Hippocampal formation (tissue), 2 donors: ENCODE measurements around the gene TRDMT1.
"Not testable (repeated sequence)": the region's sequence is repeated elsewhere in the genome, so short reads cannot be mapped to it uniquely, and the experiment has no call there.

Experiments
- DNase-seq, 2 donors: peaks; one replicate each; lab custom pipeline; 2025; lab: John Stamatoyannopoulos, UW

The TRDMT1 gene

GRCh38 chr10:17134282-17134681, 67.2 kb downstream of the TRDMT1 start:
- DNase-seq, result no peak

- no peak for DNase-seq
Measured at GRCh38 chr10:17129741-17130140, 71.7 kb downstream of the TRDMT1 start, which contains the start of gene CUBN. Gene CUBN (minus strand): TSS chr10:17129811. CDS start chr10:17129765, 46 bp downstream.

GRCh38 chr10:17128261-17128660, 73.2 kb downstream of the TRDMT1 start:
- no peak for DNase-seq

DNA sequence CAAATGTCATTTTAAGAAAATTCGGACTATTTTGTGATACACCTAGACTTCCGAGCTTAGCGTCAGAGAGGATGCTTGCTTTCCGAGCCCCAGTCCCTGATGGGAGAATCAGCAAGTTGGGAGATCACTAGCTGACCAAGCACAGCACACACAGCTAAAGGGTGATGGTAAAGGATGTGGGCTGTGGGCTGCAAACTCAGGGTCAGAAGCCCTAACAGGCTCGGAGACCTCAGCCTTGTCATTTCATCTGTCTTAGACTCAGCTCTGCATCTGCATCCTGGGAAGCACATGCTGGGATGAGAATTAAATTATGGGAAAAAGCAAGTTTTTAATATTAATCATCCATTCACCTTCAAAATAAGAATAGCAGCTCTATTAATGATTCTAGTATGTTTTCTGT, 75.1 kb downstream of the TRDMT1 start:
- DNase-seq, result no peak

DNA sequence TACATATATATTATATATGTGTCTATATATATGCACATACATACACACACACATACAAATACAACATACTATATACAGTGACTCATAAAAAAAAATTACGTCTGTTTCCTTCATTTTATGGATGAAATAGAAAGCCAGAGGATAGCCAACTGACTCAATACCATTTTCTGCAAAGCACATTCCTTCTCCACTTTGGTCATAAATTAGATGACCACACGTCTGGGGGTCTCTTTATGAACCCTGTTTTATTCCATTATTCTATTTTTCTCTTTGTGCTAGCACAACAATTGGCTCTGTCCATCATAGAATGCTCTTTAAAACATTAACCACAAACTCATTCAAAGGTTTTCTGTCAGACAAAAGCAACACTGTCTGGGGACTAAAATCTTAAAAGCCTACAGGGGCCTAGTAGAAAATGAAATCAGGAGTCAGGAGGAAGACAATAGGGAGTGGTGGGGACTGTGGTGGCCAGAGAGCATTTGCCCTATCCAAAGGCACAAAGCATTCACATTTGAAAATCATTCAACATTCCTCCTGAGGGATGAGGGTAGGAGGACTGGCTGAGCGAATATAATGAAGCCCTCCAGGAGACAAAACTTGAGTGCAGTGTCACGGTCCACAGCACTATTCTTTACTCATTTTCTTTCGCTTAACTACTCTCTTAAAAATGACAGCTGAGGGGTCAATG, 76.1 kb downstream of the TRDMT1 start:
- DNase-seq, result no peak

DNA sequence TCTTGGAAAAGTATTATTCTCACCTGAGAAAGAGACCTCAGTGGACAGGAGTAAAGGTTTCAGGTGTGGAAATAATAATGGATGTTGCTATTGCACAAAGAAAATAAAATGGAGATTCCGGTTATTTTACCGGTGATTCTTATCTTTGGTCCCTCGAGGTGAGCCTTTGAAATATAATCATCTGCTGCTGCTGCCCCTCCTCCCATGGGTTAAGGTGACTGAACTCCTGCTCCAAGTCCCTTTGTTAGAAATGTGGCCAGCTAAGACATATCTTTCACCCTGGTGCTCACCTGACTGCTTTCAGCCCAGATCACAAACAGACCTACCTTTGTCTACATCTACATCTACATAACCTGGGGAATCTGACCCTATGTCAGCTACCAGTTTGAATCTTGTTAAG, 77.5 kb downstream of the TRDMT1 start:
- DNase-seq, result no peak

GRCh38 chr10:17122726-17123661, 78.5 kb downstream of the TRDMT1 start:
- no peak for DNase-seq

DNA sequence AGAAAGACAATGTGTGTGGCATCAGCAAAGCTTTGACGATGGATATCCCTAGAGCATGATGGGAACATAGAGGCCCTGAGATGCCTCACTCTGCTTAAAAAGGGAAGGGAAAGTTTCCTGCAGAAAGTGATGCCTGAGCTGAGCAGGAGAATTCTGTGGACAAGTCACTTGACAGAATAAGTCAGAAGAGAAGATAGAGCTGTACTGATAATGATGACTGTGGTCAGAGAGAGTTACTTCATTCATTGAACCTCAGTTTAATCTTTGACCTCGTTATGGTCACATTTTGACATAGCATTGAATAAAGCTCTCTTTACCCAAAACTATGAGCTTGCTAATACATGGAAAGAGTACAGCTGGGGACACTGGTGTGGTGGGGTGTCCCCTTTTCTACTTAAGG, 79.4 kb downstream of the TRDMT1 start:
- no peak for DNase-seq

DNA sequence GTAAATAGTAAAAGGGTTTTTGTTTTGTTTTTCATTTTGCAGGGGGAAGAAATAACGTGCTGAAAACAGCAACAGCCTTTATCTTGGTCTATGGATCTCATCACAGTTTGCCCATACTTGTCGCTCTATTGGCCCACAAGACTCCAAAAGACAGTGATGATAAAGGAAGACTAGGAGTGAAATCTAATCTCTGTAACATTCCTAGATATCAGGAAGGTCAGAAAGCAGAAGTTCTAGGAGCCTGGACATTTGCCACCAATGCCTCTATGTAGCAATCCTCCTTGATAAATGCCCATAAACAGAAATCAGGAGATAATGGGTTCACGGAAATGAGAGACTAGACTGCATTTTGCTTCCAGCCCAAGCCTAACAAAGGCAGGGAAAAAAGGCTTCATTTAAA, 80.8 kb downstream of the TRDMT1 start:
- no peak for DNase-seq

- no peak for DNase-seq
Measured at GRCh38 chr10:17119845-17120244, 81.6 kb downstream of the TRDMT1 start.

- no peak for DNase-seq
Measured at GRCh38 chr10:17116193-17116592, 85.3 kb downstream of the TRDMT1 start.

GRCh38 chr10:17115683-17116082, 85.8 kb downstream of the TRDMT1 start:
- DNase-seq, result no peak

DNA sequence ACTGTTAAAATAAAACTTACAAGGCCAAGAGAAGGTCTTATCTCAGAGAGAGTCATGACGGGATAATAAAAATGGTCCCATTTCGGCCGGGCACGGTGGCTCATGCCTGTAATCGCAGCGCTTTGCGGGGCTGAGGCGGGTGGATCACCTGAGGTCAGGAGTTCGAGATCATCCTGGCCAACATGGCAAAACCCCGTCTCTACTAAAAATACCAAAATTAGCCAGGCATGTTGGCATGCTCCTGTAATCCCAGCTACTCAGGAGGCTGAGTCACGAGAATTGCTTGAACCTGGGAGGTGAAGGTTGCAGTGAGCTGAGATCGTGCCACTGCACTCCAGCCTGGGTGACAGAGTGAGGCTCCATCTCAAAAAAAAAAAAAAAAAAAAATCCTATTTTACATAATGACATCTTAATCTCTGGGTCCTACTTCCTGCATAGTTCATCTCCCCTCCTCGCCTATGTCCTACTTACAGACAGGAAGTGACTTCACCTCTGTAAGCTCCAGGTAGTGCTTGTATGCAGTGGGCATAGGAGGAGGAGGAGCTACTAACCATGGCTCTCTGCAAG, 86.5 kb downstream of the TRDMT1 start:
- DNase-seq, result not testable (repeated sequence)

DNA sequence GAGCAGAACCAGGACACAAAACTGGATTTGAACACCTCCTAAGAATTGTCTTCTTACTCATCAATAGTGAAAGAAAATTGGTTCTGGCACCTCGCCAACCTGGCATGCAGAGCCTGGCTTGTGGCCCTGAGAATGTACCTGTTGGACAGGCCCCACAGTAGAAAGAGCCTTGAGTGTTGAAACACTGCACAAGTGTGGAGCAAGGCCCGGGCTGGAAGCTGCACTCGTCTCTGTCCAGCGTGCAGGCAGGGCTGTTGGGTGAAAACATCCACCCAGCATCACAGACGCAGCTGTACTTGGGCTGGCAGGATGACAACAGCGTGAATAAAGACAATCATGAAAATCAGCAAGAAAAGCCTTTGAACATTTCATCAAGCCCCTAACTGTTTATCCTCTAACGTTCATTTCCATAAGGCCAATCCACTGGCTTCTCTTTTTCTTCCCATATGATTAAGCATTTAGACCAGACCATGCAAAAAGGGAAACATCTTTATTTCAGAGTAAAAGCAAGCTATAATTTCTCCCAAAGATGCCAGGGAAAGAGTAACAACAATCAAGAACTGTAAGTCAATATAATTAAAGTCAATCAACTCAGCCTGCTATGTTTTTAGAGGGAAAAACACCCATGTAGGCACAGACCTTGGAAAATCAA, 87.5 kb downstream of the TRDMT1 start:
- peak in 1 of 2 donors; percentile 6 for DNase-seq

GRCh38 chr10:17113346-17113745, 88.1 kb downstream of the TRDMT1 start:
- DNase-seq, result no peak

DNA sequence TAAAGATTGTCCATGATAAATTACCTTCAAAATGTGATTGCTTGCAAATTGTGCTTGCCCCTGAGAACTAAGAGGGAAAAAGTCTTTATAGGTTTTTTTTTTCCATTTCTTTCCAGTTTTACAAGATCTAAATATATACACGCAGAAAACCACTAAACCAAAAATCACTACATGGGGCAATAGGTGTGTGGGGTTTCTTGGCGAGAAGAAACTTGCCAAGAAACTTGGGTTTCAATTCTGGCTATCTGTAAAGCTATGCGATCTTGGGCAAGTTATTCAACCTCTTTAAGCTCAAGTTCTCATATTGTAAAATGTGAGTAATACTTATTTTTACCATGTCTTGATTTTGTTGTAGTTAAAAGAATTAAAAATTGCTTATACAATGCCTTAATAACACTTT, 88.9 kb downstream of the TRDMT1 start:
- DNase-seq, result no peak

DNA sequence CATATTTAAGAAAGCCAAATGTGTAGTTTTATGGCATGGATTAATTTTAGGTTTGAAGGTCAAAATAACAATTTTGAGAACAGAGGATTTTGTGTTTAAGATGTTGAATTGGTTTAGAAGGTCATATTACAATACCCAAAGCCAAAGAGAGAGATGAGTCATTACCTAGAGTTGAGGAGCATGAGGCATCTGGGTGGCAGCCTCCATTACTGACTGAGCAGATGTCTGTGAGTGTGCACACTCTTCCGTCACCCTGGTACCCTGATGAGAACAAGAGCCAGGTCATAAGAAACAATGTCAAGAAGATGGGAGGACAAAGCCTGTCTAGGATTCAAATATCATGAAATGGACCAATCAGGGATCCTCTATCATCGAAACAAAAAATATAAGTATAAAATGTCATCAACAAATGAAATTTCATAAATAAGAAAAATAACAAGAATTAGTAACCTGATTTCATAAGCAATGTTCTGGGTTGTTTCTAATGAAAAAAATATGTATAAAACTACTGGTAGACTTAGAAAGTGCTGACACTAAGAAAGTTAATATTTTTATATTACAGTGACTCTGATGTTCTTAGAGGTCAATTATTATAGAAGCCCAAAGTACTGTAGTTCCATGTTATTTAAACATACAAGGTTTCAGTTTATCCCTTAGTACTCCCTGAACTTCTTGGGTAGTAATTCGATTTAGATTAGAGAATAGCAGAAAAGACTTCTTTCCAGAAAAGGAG, 91.8 kb downstream of the TRDMT1 start:
- DNase-seq, result no peak

- no peak for DNase-seq
Measured at GRCh38 chr10:17109046-17109445, 92.4 kb downstream of the TRDMT1 start.

GRCh38 chr10:17106991-17107390, 94.5 kb downstream of the TRDMT1 start:
- no peak for DNase-seq

GRCh38 chr10:17101910-17102266, 99.6 kb downstream of the TRDMT1 start:
- no peak for DNase-seq

DNA sequence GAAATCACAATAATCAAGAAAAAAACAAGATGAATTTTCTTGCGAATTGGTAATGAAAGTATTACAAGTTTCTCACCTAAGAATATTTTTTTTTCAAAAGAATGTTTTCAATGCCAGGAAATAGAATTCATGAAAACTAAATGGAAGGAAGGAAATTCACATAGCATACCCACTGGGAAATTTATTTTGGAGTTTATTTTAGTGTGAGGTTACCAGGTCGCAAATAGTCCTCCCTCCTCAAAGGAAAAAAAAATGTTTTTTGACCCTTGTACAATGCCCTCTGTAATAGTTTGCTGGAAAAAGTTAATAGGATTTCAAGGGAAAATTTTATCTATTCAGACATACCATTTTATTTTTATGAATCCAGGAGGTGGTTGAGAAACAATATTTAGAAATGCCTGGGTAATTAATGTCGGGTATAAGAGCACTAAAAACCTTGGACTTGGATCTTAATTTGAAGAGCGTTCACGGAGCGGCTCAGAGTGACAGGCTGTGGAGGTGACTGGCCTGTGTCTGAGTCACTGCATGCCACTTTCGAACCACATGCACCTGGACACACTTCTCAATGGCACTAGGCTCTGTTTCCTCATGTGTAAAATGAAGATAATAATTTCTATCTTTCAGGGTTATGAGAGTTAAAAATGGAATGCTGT, 100.1 kb downstream of the TRDMT1 start:
- DNase-seq, result no peak
